ENCODE data around the gene MORN3.

- TF ChIP-seq POLR2A (IDR thresholded peaks at IDR 0.05) (no peak), CTCF (IDR thresholded peaks at IDR 0.05) (no peak)
Measured at GRCh38 chr12:121656122-121656521, 13.3 kb downstream of the MORN3 start.
